HepG2 (cell line): Measurements from ENCODE around the gene TP53TG5. TPM values are rescaled to one million over a fixed set of nuclear protein-coding genes. Genes with fewer than 3 reads are reported as not detected.

Experiments used
- CREB1 ChIP-seq, 2 experiments: fragments of 450-650 bp in 1 of 2; IDR thresholded peaks; 2 replicates each; pipeline ENCODE4 v1.6.1; 2016 to 2017; ENCODE audit warnings: control low read depth in 1 of 2, mild to moderate bottlenecking in 1 of 2, missing compliant biosample characterization in 1 of 2, missing genetic modification characterization in 1 of 2
- KAT7 ChIP-seq: IDR thresholded peaks from 2 replicates; pipeline ENCODE4 v1.6.1; 2018; ENCODE audit warnings: borderline replicate concordance, missing compliant biosample characterization
- MEF2D ChIP-seq: sonication (generic); formaldehyde crosslinking; IDR thresholded peaks from 2 replicates; pipeline ENCODE4 v1.5.1; 2020; ENCODE audit warnings: mild to moderate bottlenecking, missing genetic modification reagents
- MNT ChIP-seq: fragments of 450-650 bp; IDR thresholded peaks from 2 replicates; pipeline ENCODE4 v1.6.1; 2016
- NR2F2 ChIP-seq: IDR thresholded peaks from 2 replicates; pipeline ENCODE4 v1.6.1; 2012; ENCODE audit warnings: low read depth, inconsistent platforms, borderline replicate concordance
- POLR2AphosphoS2 ChIP-seq: IDR thresholded peaks from 2 replicates; pipeline ENCODE4 v1.6.1; 2011; ENCODE audit warnings: low read depth, low read length, improper control_type of control experiment
- RXRB ChIP-seq: IDR thresholded peaks from 2 replicates; pipeline ENCODE4 v1.6.1; 2016; ENCODE audit warnings: borderline replicate concordance, missing genetic modification reagents, missing compliant biosample characterization
- SPEN ChIP-seq: sonication (generic); formaldehyde crosslinking; IDR thresholded peaks from 2 replicates; pipeline ENCODE4 v1.5.1; 2020; ENCODE audit warnings: low read depth, mild to moderate bottlenecking, missing genetic modification reagents
- THYN1 ChIP-seq: sonication (generic); formaldehyde crosslinking; IDR thresholded peaks from 2 replicates; pipeline ENCODE4 v1.8.1; 2023; ENCODE audit warnings: low read depth, mild to moderate bottlenecking, moderate library complexity, missing genetic modification reagents, borderline replicate concordance
- TMF1 ChIP-seq: sonication (generic); formaldehyde crosslinking; IDR thresholded peaks from 2 replicates; pipeline ENCODE4 v1.8.1; 2022; ENCODE audit warnings: low read depth, missing genetic modification reagents
- ZBTB10 ChIP-seq: sonication (generic); formaldehyde crosslinking; IDR thresholded peaks from 2 replicates; pipeline ENCODE4 v1.4.0; 2020; ENCODE audit warnings: missing genetic modification reagents, borderline replicate concordance
- ZNF260 ChIP-seq: sonication (generic); formaldehyde crosslinking; IDR thresholded peaks from 2 replicates; pipeline ENCODE4 v1.4.0; 2020; ENCODE audit warnings: missing genetic modification reagents, low read depth, mild to moderate bottlenecking, borderline replicate concordance
- ZNF569 ChIP-seq: sonication (generic); formaldehyde crosslinking; IDR thresholded peaks from 2 replicates; pipeline ENCODE4 v1.5.0; 2020; ENCODE audit warnings: mild to moderate bottlenecking, missing genetic modification reagents, moderate library complexity, borderline replicate concordance
- ZNF878 ChIP-seq: sonication (generic); formaldehyde crosslinking; IDR thresholded peaks from 2 replicates; pipeline ENCODE4 v1.8.1; 2023; ENCODE audit warnings: mild to moderate bottlenecking, missing genetic modification reagents, moderate library complexity
- polyA plus RNA-seq, 8 experiments: library from polyadenylated mRNA; depleted of rRNA in 3 of 8; stranded (reverse) in 7 of 8; unstranded in 1 of 8; fragments of >200 nt; fragmentation: Illumina TruSeq in 4 of 8; extraction: Trizol in 4 of 8; gene quantifications; 2 replicates each; pipeline versions ENCODE4 v1.2.1 to v1.2.3, GENCODE V29; 2011 to 2016; ENCODE audit warnings: low read depth in 4 of 8, missing spikeins in 1 of 8, mixed read lengths in 1 of 8; ENCODE audit not compliant: insufficient read depth in 1 of 8
- total RNA-seq, 5 experiments: library from RNA; depleted of rRNA; stranded (reverse); fragments of >200 nt; fragmentation: Illumina TruSeq; extraction: Trizol; gene quantifications; 2 replicates each; pipeline ENCODE4 v1.2.3, GENCODE V29; 2016; ENCODE audit warnings: low read depth in 1 of 5
- TF ChIP-seq, protein P1 (sequence below): IDR thresholded peaks from 2 replicates; pipeline ENCODE4 v1.6.1; 2012; ENCODE audit warnings: inconsistent platforms
- TF ChIP-seq, protein P2 (sequence below): sonication (generic); formaldehyde crosslinking; IDR thresholded peaks from 2 replicates; pipeline ENCODE4 v1.4.0; 2020; ENCODE audit warnings: missing genetic modification reagents
- TF ChIP-seq, protein P3 (sequence below): sonication (generic); formaldehyde crosslinking; IDR thresholded peaks from 2 replicates; pipeline ENCODE4 v1.5.0; 2020; ENCODE audit warnings: missing genetic modification reagents, mild to moderate bottlenecking, borderline replicate concordance
- TF ChIP-seq, protein P4 (sequence below): sonication (generic); formaldehyde crosslinking; conservative IDR thresholded peaks from 2 replicates; pipeline ENCODE4 v1.5.0; 2020; ENCODE audit warnings: missing genetic modification reagents

TP53TG5 gene
- total and polyA plus RNA-seq, 2 of the 13 experiments (the other 11 are each of a cell fraction or from before 2014, with no cell fraction given) = 0.11 TPM; not detected in 1

DNA sequence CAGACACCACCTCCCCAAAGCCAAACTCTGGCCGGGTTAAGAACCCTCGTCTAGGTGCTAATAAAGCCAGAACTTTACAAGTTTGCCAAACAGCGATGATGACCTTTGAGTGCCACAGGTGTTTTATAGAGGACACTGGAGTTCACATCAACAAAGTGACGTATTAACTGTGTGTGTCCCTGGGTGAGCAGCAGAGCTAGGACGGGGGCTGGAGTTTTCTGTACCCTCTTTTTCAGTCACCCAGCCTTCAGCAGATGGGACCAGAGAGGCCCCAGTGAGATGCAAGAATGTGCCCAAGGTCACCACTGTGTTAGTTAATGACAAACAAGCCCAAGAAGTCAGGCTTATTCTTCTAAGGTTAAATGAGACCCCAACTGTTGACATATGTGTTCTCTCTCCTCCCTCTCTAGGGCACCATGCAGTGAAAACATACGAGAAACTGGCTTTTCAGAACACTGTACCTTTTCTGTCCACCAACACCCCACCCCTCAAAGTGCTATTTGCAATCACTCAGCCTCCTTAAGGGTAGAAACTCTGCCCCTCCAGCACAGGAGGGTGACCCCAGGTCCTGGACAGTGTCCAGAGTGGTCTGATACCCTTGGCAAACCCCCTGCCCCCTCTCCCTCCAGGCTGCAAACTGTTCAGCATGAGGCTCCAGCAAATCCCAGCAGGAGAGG is 35.1 kb downstream of the TP53TG5 start (continued):
- TF ChIP-seq ZBTB10 (peak; percentile 54; the same call in 1 of the 2 replicates), POLR2AphosphoS2 (no peak), TMF1 (CRISPR knock-in tag) (no peak; the same call in 1 of the 2 replicates), MNT (no peak), MEF2D (0 out of 2 replicates have a peak, but pooled peaks have one; percentile 9), SPEN (CRISPR knock-in tag) (no peak), NR2F2 (no peak), ZNF878 (no peak), ZNF260 (CRISPR knock-in tag) (no peak), CREB1 (IDR thresholded peaks at IDR 0.05) (peak; percentile 81), CREB1 (CRISPR knock-in tag; IDR thresholded peaks at IDR 0.05) (no peak), KAT7 (CRISPR knock-in tag) (0 out of 2 replicates have a peak, but pooled peaks have one; percentile 29), ZNF569 (CRISPR knock-in tag) (no peak), THYN1 (CRISPR knock-in tag) (no peak), RXRB (CRISPR knock-in tag) (0 out of 2 replicates have a peak, but pooled peaks have one; percentile 3)
- TF ChIP-seq, protein P1, sequence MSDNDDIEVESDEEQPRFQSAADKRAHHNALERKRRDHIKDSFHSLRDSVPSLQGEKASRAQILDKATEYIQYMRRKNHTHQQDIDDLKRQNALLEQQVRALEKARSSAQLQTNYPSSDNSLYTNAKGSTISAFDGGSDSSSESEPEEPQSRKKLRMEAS = 0 out of 2 replicates have a peak, but pooled peaks have one; percentile 6
- TF ChIP-seq, protein P2, sequence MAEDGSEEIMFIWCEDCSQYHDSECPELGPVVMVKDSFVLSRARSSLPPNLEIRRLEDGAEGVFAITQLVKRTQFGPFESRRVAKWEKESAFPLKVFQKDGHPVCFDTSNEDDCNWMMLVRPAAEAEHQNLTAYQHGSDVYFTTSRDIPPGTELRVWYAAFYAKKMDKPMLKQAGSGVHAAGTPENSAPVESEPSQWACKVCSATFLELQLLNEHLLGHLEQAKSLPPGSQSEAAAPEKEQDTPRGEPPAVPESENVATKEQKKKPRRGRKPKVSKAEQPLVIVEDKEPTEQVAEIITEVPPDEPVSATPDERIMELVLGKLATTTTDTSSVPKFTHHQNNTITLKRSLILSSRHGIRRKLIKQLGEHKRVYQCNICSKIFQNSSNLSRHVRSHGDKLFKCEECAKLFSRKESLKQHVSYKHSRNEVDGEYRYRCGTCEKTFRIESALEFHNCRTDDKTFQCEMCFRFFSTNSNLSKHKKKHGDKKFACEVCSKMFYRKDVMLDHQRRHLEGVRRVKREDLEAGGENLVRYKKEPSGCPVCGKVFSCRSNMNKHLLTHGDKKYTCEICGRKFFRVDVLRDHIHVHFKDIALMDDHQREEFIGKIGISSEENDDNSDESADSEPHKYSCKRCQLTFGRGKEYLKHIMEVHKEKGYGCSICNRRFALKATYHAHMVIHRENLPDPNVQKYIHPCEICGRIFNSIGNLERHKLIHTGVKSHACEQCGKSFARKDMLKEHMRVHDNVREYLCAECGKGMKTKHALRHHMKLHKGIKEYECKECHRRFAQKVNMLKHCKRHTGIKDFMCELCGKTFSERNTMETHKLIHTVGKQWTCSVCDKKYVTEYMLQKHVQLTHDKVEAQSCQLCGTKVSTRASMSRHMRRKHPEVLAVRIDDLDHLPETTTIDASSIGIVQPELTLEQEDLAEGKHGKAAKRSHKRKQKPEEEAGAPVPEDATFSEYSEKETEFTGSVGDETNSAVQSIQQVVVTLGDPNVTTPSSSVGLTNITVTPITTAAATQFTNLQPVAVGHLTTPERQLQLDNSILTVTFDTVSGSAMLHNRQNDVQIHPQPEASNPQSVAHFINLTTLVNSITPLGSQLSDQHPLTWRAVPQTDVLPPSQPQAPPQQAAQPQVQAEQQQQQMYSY (CRISPR knock-in tag) = no peak
- TF ChIP-seq, protein P3, sequence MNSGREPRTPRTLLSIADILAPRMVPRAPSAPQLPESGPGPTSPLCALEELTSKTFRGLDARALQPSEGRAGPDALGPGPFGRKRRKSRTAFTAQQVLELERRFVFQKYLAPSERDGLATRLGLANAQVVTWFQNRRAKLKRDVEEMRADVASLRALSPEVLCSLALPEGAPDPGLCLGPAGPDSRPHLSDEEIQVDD (CRISPR knock-in tag) = no peak
- TF ChIP-seq, protein P4, sequence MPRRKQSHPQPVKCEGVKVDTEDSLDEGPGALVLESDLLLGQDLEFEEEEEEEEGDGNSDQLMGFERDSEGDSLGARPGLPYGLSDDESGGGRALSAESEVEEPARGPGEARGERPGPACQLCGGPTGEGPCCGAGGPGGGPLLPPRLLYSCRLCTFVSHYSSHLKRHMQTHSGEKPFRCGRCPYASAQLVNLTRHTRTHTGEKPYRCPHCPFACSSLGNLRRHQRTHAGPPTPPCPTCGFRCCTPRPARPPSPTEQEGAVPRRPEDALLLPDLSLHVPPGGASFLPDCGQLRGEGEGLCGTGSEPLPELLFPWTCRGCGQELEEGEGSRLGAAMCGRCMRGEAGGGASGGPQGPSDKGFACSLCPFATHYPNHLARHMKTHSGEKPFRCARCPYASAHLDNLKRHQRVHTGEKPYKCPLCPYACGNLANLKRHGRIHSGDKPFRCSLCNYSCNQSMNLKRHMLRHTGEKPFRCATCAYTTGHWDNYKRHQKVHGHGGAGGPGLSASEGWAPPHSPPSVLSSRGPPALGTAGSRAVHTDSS (CRISPR knock-in tag) = 0 out of 2 replicates have a peak, but pooled peaks have one; percentile 47
